Endothelial cell of umbilical vein (primary cell): ENCODE results near the gene SH3PXD2A.

Experiments
- POLR2A ChIP-seq: IDR thresholded peaks from 2 replicates; pipeline ENCODE4 v1.6.1; 2012; ENCODE audit warnings: low read depth, mild to moderate bottlenecking, control low read depth, low read length
- TF ChIP-seq, protein P1 (sequence below), 2 donors: IDR thresholded peaks; 1 replicate in 1 of 2; 2 replicates in 1 of 2; pipeline ENCODE4 v1.5.1; 2011; ENCODE audit warnings: low read length in 2 of 2, mild to moderate bottlenecking in 2 of 2, moderate library complexity in 2 of 2, control low read depth in 1 of 2, inconsistent platforms in 1 of 2, low read depth in 1 of 2; ENCODE audit not compliant: insufficient read depth in 1 of 2; ENCODE audit errors: extremely low read depth in 1 of 2

- TF ChIP-seq POLR2A = no peak
- TF ChIP-seq, protein P1, sequence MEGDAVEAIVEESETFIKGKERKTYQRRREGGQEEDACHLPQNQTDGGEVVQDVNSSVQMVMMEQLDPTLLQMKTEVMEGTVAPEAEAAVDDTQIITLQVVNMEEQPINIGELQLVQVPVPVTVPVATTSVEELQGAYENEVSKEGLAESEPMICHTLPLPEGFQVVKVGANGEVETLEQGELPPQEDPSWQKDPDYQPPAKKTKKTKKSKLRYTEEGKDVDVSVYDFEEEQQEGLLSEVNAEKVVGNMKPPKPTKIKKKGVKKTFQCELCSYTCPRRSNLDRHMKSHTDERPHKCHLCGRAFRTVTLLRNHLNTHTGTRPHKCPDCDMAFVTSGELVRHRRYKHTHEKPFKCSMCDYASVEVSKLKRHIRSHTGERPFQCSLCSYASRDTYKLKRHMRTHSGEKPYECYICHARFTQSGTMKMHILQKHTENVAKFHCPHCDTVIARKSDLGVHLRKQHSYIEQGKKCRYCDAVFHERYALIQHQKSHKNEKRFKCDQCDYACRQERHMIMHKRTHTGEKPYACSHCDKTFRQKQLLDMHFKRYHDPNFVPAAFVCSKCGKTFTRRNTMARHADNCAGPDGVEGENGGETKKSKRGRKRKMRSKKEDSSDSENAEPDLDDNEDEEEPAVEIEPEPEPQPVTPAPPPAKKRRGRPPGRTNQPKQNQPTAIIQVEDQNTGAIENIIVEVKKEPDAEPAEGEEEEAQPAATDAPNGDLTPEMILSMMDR (IDR thresholded peaks at IDR 0.05; ENCODE audit: extremely low read depth in 1 of 2, insufficient read depth in 1 of 2, low read depth in 1 of 2, low read length in 2 of 2) = no peak
These were observed 18.5 kb downstream of the SH3PXD2A start for GRCh38 chr10:103836861-103837260.
